ENCODE data around the gene TFRC. TPM values are rescaled to one million over a fixed set of nuclear protein-coding genes. Genes with fewer than 3 reads are reported as not detected.
"Not testable (repeated sequence)": the region's sequence is repeated elsewhere in the genome, so short reads cannot be mapped to it uniquely, and the experiment has no call there.

TFRC gene
- total RNA-seq, 1 donor from 2014 or later, result 102 TPM

DNA sequence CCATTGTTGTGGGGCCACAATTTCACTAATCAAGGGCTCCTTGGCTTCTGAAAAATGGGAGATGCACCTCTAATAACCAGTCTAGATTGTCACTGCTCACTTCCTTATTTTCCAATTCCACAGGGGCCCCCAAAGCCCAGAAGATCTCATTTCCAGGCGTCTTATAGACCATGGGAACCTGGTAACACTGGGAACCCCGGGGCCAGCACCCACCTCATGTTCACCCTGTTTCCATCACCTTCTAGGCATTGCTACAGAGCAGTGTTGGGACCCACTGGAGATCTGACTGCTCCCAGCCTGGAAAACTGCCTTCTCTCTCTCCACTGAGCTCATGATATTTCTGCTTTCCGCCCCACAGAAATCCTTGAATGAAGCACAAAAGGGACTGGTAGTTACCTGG is 61.5 kb downstream of the TFRC start:
- no peak for DNase-seq (ENCODE audit: low read depth)
- no peak overlapping the region for H3K4me3 ChIP-seq (ENCODE audit: low read depth, low read length)
- TF ChIP-seq, protein P1, sequence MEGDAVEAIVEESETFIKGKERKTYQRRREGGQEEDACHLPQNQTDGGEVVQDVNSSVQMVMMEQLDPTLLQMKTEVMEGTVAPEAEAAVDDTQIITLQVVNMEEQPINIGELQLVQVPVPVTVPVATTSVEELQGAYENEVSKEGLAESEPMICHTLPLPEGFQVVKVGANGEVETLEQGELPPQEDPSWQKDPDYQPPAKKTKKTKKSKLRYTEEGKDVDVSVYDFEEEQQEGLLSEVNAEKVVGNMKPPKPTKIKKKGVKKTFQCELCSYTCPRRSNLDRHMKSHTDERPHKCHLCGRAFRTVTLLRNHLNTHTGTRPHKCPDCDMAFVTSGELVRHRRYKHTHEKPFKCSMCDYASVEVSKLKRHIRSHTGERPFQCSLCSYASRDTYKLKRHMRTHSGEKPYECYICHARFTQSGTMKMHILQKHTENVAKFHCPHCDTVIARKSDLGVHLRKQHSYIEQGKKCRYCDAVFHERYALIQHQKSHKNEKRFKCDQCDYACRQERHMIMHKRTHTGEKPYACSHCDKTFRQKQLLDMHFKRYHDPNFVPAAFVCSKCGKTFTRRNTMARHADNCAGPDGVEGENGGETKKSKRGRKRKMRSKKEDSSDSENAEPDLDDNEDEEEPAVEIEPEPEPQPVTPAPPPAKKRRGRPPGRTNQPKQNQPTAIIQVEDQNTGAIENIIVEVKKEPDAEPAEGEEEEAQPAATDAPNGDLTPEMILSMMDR (conservative IDR thresholded peaks at IDR 0.05; ENCODE audit: low read depth, low read length), result no peak

GRCh38 chr3:196019576-196019975 is 62.3 kb downstream of the TFRC start:
- not testable (repeated sequence) for DNase-seq (ENCODE audit: low read depth); H3K4me3 ChIP-seq (ENCODE audit: low read depth, low read length)

DNA sequence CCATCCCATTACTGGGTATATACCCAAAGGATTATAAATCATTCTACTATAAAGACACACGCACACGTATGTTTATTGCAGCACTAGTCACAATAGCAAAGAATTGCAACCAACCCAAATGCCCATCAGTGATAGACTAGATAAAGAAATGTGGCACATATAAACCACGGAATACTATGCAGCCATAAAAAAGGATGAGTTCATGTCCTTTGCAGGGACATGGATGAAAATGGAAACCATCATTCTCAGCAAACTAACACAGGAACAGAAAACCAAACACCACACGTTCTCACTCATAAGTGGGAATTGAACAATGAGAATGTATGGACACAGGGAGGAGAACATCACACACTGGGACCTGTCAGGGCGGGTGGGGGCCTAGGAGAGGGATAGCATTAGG is 63.7 kb downstream of the TFRC start:
- H3K4me3 ChIP-seq (ENCODE audit: low read depth, low read length); DNase-seq (ENCODE audit: low read depth): not testable (repeated sequence)

- H3K4me3 ChIP-seq (ENCODE audit: low read depth, low read length), result no peak overlapping the region
- no peak for DNase-seq (ENCODE audit: low read depth)
Observed at GRCh38 chr3:196016485-196016884, 65.4 kb downstream of the TFRC start.

DNA sequence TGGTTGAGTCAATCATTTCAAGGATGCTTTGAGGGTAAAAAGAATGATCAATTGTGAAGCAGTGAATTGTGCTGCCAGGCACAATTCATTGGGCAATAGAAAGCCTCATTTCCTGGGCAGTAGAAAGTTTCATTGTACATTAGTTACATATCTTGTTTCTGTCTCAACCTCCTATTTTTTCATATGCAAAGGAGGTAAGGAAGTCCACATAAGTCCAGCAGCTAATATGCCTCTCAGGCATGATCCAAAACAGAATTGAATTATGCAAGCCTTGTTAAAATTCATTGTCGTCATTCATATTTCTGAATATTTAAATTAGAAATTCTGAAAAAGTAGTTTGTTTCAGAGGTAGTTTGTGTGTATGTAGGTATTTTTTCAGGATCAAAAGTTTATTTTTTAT is 65.8 kb downstream of the TFRC start:
- no peak for DNase-seq (ENCODE audit: low read depth)
- TF ChIP-seq, protein P1 (conservative IDR thresholded peaks at IDR 0.05; ENCODE audit: low read depth, low read length), result no peak

More at GRCh38 chr3:196016485-196016884, 65.4 kb downstream of the TFRC start:
- TF ChIP-seq, protein P1 (conservative IDR thresholded peaks at IDR 0.05; ENCODE audit: low read depth, low read length), result no peak

GRCh38 chr3:196013587-196014487 is 68.1 kb downstream of the TFRC start:
- H3K4me3 ChIP-seq (ENCODE audit: low read depth, low read length), result no peak overlapping the region
- no peak for DNase-seq (ENCODE audit: low read depth)
- TF ChIP-seq, protein P1 (conservative IDR thresholded peaks at IDR 0.05; ENCODE audit: low read depth, low read length), result no peak

More for the DNA sequence above, 65.8 kb downstream of the TFRC start:
- H3K4me3 ChIP-seq (ENCODE audit: low read depth, low read length), result no peak overlapping the region

GRCh38 chr3:196012941-196013476 is 68.9 kb downstream of the TFRC start:
- H3K4me3 ChIP-seq (ENCODE audit: low read depth, low read length), result no peak overlapping the region
- TF ChIP-seq, protein P1 (conservative IDR thresholded peaks at IDR 0.05; ENCODE audit: low read depth, low read length), result no peak
- no peak for DNase-seq (ENCODE audit: low read depth)

GRCh38 chr3:196012481-196012880 is 69.4 kb downstream of the TFRC start:
- no peak for DNase-seq (ENCODE audit: low read depth)
- no peak overlapping the region for H3K4me3 ChIP-seq (ENCODE audit: low read depth, low read length)
- TF ChIP-seq, protein P1 (conservative IDR thresholded peaks at IDR 0.05; ENCODE audit: low read depth, low read length), result no peak

Data from epithelial cell of proximal tubule (primary cell).